ENCODE measurements around the gene HDAC2. TPM values are rescaled to one million over a fixed set of nuclear protein-coding genes. Genes with fewer than 3 reads are reported as not detected.
"Not testable (repeated sequence)": the region's sequence is repeated elsewhere in the genome, so short reads cannot be mapped to it uniquely, and the experiment has no call there.

Gene HDAC2
- total RNA-seq, 5 donors from 2014 or later (not counting 1 experiment from before 2014, with no cell fraction given): 44.7 to 54.6 (median 50.1) TPM

GRCh38 chr6:113931907-113932306 is 39.0 kb downstream of the HDAC2 start:
- H3K4me1 ChIP-seq (ENCODE audit: control insufficient read depth in 1 of 2, extremely low read depth in 1 of 2, insufficient read depth in 2 of 2, low read length in 2 of 2); H3K27me3 ChIP-seq (replicated peaks in 1 of 2; ENCODE audit: control insufficient read depth in 2 of 2, extremely low read depth in 1 of 2, insufficient read depth in 2 of 2, low read length in 1 of 2); H3K4me3 Mint-ChIP-seq; H3K4me3 ChIP-seq (ENCODE audit: control insufficient read depth in 1 of 2, extremely low read depth in 1 of 2, low read length in 1 of 2); CTCF ChIA-PET; H3K27me3 Mint-ChIP-seq; DNase-seq; ATAC-seq (replicated peaks in 1 of 4); H3K27ac Mint-ChIP-seq; POLR2A ChIA-PET; H3K36me3 ChIP-seq (ENCODE audit: control insufficient read depth in 2 of 2, extremely low read depth in 1 of 2, insufficient read depth in 1 of 2, low read length in 1 of 2); H3K27ac ChIP-seq (ENCODE audit: low read length); H3K4me1 Mint-ChIP-seq; H3K9me3 ChIP-seq: not testable (repeated sequence)
- H3K36me3 Mint-ChIP-seq: peaks cover 11% of the 10 kb centered on the region
- peaks cover 0 to 16% (median 16%) of the 10 kb centered on the region in 3 donors for H3K9me3 Mint-ChIP-seq
- WGBS (ENCODE audit: insufficient coverage): 95% methylated on average over 15 of the region's 23 CpGs

GRCh38 chr6:113930183-113930582 is 40.8 kb downstream of the HDAC2 start:
- no peak overlapping the region for H3K4me3 Mint-ChIP-seq
- H3K9me3 Mint-ChIP-seq: peaks cover 0 to 16% (median 16%) of the 10 kb centered on the region in 3 donors
- H3K27ac ChIP-seq (ENCODE audit: low read length): no peak overlapping the region
- H3K9me3 ChIP-seq: no peaks in the 10 kb centered on the region
- H3K4me3 ChIP-seq (ENCODE audit: control insufficient read depth in 1 of 2, extremely low read depth in 1 of 2, low read length in 1 of 2): no peak overlapping the region
- no peaks in the 10 kb centered on the region for H3K36me3 ChIP-seq (ENCODE audit: control insufficient read depth in 2 of 2, extremely low read depth in 1 of 2, insufficient read depth in 1 of 2, low read length in 1 of 2)
- H3K27ac Mint-ChIP-seq: no peak overlapping the region
- peaks cover 8% of the 10 kb centered on the region in 2 donors for H3K27me3 Mint-ChIP-seq
- ATAC-seq (replicated peaks in 1 of 4) (no peak), DNase-seq (no peak)
- CTCF ChIA-PET: interaction anchor here in 1 of 2 donors (1.2 kb wide), 1 partner anchor 21 kb away, joined by 10 read pairs; no protein-coding TSS in a partner anchor
- peaks cover 11% of the 10 kb centered on the region for H3K36me3 Mint-ChIP-seq
- H3K4me1 Mint-ChIP-seq: no peaks in the 10 kb centered on the region
- no peaks in the 10 kb centered on the region for H3K4me1 ChIP-seq (ENCODE audit: control insufficient read depth in 1 of 2, extremely low read depth in 1 of 2, insufficient read depth in 2 of 2, low read length in 2 of 2)
- POLR2A ChIA-PET: no interaction called here
- no peaks in the 10 kb centered on the region for H3K27me3 ChIP-seq (replicated peaks in 1 of 2; ENCODE audit: control insufficient read depth in 2 of 2, extremely low read depth in 1 of 2, insufficient read depth in 2 of 2, low read length in 1 of 2)

- CTCF ChIA-PET: no interaction called here
- Mint-ChIP-seq H3K4me1 (no peaks in the 10 kb centered on the region), H3K9me3 (peaks cover 0 to 16% (median 16%) of the 10 kb centered on the region in 3 donors)
Measured at GRCh38 chr6:113927001-113927400, 43.9 kb downstream of the HDAC2 start.

GRCh38 chr6:113925378-113925777 is 45.6 kb downstream of the HDAC2 start:
- ChIA-PET POLR2A (no interaction called here), CTCF (interaction anchor here in 1 of 2 donors (1.0 kb wide), 1 partner anchor 13 kb away, joined by 3 read pairs; no protein-coding TSS in a partner anchor)
- H3K27ac ChIP-seq (ENCODE audit: low read length): no peak overlapping the region
- no CpG with 5 or more reads among the region's 2 CpGs for WGBS (ENCODE audit: insufficient coverage)
- H3K4me1 ChIP-seq (ENCODE audit: control insufficient read depth in 1 of 2, extremely low read depth in 1 of 2, insufficient read depth in 2 of 2, low read length in 2 of 2): peaks cover 4% of the 10 kb centered on the region in 2 experiments
- peaks cover 8% of the 10 kb centered on the region for H3K36me3 Mint-ChIP-seq
- H3K4me3 ChIP-seq (ENCODE audit: control insufficient read depth in 1 of 2, extremely low read depth in 1 of 2, low read length in 1 of 2): no peak overlapping the region
- H3K9me3 ChIP-seq: no peaks in the 10 kb centered on the region
- no peaks in the 10 kb centered on the region for H3K27me3 ChIP-seq (replicated peaks in 1 of 2; ENCODE audit: control insufficient read depth in 2 of 2, extremely low read depth in 1 of 2, insufficient read depth in 2 of 2, low read length in 1 of 2)
- H3K4me3 Mint-ChIP-seq: no peak overlapping the region
- no peaks in the 10 kb centered on the region for H3K36me3 ChIP-seq (ENCODE audit: control insufficient read depth in 2 of 2, extremely low read depth in 1 of 2, insufficient read depth in 1 of 2, low read length in 1 of 2)
- no peak overlapping the region for H3K27ac Mint-ChIP-seq
- peaks cover 9 to 10% (median 9%) of the 10 kb centered on the region in 3 donors for H3K4me1 Mint-ChIP-seq
- peaks cover 8% of the 10 kb centered on the region in 2 donors for H3K27me3 Mint-ChIP-seq
- DNase-seq (no peak), ATAC-seq (replicated peaks in 1 of 4) (no peak)
- peaks cover 0 to 16% (median 16%) of the 10 kb centered on the region in 3 donors for H3K9me3 Mint-ChIP-seq

More at GRCh38 chr6:113927001-113927400, 43.9 kb downstream of the HDAC2 start:
- Mint-ChIP-seq H3K36me3 (peaks cover 8% of the 10 kb centered on the region), H3K4me3 (no peak overlapping the region), H3K27ac (no peak overlapping the region), H3K27me3 (peaks cover 8% of the 10 kb centered on the region in 2 donors)
- Histone ChIP-seq H3K4me1 (ENCODE audit: control insufficient read depth in 1 of 2, extremely low read depth in 1 of 2, insufficient read depth in 2 of 2, low read length in 2 of 2) (no peaks in the 10 kb centered on the region), H3K27me3 (replicated peaks in 1 of 2; ENCODE audit: control insufficient read depth in 2 of 2, extremely low read depth in 1 of 2, insufficient read depth in 2 of 2, low read length in 1 of 2) (no peaks in the 10 kb centered on the region), H3K27ac (ENCODE audit: low read length) (no peak overlapping the region), H3K9me3 (no peaks in the 10 kb centered on the region), H3K36me3 (ENCODE audit: control insufficient read depth in 2 of 2, extremely low read depth in 1 of 2, insufficient read depth in 1 of 2, low read length in 1 of 2) (no peaks in the 10 kb centered on the region), H3K4me3 (ENCODE audit: control insufficient read depth in 1 of 2, extremely low read depth in 1 of 2, low read length in 1 of 2) (no peak overlapping the region)
- ATAC-seq (replicated peaks in 1 of 4) (no peak), DNase-seq (no peak)
- POLR2A ChIA-PET: no interaction called here
- whole genome bisulfite sequencing (ENCODE audit: insufficient coverage): no CpG with 5 or more reads among the region's 2 CpGs

GRCh38 chr6:113924312-113924723 is 46.6 kb downstream of the HDAC2 start:
- H3K27ac ChIP-seq (ENCODE audit: low read length): no peak overlapping the region
- no peaks in the 10 kb centered on the region for H3K9me3 ChIP-seq
- peaks cover 4% of the 10 kb centered on the region in 2 experiments for H3K4me1 ChIP-seq (ENCODE audit: control insufficient read depth in 1 of 2, extremely low read depth in 1 of 2, insufficient read depth in 2 of 2, low read length in 2 of 2)
- H3K4me1 Mint-ChIP-seq: peaks cover 10 to 12% (median 12%) of the 10 kb centered on the region in 3 donors
- peaks cover 1% of the 10 kb centered on the region for H3K36me3 Mint-ChIP-seq
- H3K27ac Mint-ChIP-seq: no peak overlapping the region
- CTCF ChIA-PET: interaction anchor here (1.0 to 1.3 kb wide), 3 partner anchors 12 to 15 kb away, joined by 3 to 6 read pairs (median 3); no protein-coding TSS in a partner anchor
- H3K9me3 Mint-ChIP-seq: peaks cover 0 to 6% (median 5%) of the 10 kb centered on the region in 3 donors
- no peak for ATAC-seq (replicated peaks in 1 of 4)
- no peak overlapping the region for H3K4me3 ChIP-seq (ENCODE audit: control insufficient read depth in 1 of 2, extremely low read depth in 1 of 2, low read length in 1 of 2)
- POLR2A ChIA-PET: no interaction called here
- no peak overlapping the region for H3K4me3 Mint-ChIP-seq
- no peaks in the 10 kb centered on the region for H3K27me3 ChIP-seq (replicated peaks in 1 of 2; ENCODE audit: control insufficient read depth in 2 of 2, extremely low read depth in 1 of 2, insufficient read depth in 2 of 2, low read length in 1 of 2)
- no peaks in the 10 kb centered on the region for H3K36me3 ChIP-seq (ENCODE audit: control insufficient read depth in 2 of 2, extremely low read depth in 1 of 2, insufficient read depth in 1 of 2, low read length in 1 of 2)
- H3K27me3 Mint-ChIP-seq: peaks cover 5 to 8% of the 10 kb centered on the region in 2 donors
- DNase-seq: no peak

- CTCF ChIA-PET: interaction anchor here (0.8 to 1.3 kb wide), 3 partner anchors 14 to 340 kb away, joined by 3 to 6 read pairs (median 3); no protein-coding TSS in a partner anchor
Measured at GRCh38 chr6:113923526-113923925, 47.4 kb downstream of the HDAC2 start.

More at GRCh38 chr6:113923526-113923925, 47.4 kb downstream of the HDAC2 start:
- no peak for DNase-seq
- Mint-ChIP-seq H3K36me3 (no peaks in the 10 kb centered on the region), H3K4me3 (no peak overlapping the region), H3K27me3 (peaks cover 2 to 8% of the 10 kb centered on the region in 2 donors), H3K4me1 (peaks cover 10 to 12% (median 12%) of the 10 kb centered on the region in 3 donors), H3K27ac (no peak overlapping the region), H3K9me3 (peaks cover 0 to 4% (median 0%) of the 10 kb centered on the region in 3 donors)
- Histone ChIP-seq H3K9me3 (no peaks in the 10 kb centered on the region), H3K4me3 (ENCODE audit: control insufficient read depth in 1 of 2, extremely low read depth in 1 of 2, low read length in 1 of 2) (no peak overlapping the region), H3K27ac (ENCODE audit: low read length) (no peak overlapping the region), H3K36me3 (ENCODE audit: control insufficient read depth in 2 of 2, extremely low read depth in 1 of 2, insufficient read depth in 1 of 2, low read length in 1 of 2) (no peaks in the 10 kb centered on the region), H3K4me1 (ENCODE audit: control insufficient read depth in 1 of 2, extremely low read depth in 1 of 2, insufficient read depth in 2 of 2, low read length in 2 of 2) (peaks cover 4% of the 10 kb centered on the region in 2 experiments), H3K27me3 (replicated peaks in 1 of 2; ENCODE audit: control insufficient read depth in 2 of 2, extremely low read depth in 1 of 2, insufficient read depth in 2 of 2, low read length in 1 of 2) (no peaks in the 10 kb centered on the region)
- no peak for ATAC-seq (replicated peaks in 1 of 4)
- POLR2A ChIA-PET: no interaction called here
